ENCODE results near the gene STX17.

Gene STX17

GRCh38 chr9:99911600-99911999 is 5.1 kb downstream of the STX17 start:
- DNase-seq: no peak

- no peak for DNase-seq
These were observed 10.2 kb downstream of the STX17 start for GRCh38 chr9:99916650-99917049.

- DNase-seq: no peak
These were observed 11.7 kb downstream of the STX17 start for GRCh38 chr9:99918134-99918533.

- DNase-seq: no peak
These were observed 13.5 kb downstream of the STX17 start for GRCh38 chr9:99919930-99920329.

- DNase-seq: no peak
These were observed 15.6 kb downstream of the STX17 start for GRCh38 chr9:99921875-99922710.

GRCh38 chr9:99922711-99923030 is 16.2 kb downstream of the STX17 start:
- no peak for DNase-seq

GRCh38 chr9:99925541-99925940 is 19.1 kb downstream of the STX17 start:
- DNase-seq: no peak

GRCh38 chr9:99929652-99930051 is 23.2 kb downstream of the STX17 start:
- no peak for DNase-seq

GRCh38 chr9:99931155-99931840 is 24.8 kb downstream of the STX17 start:
- DNase-seq: no peak

- no peak for DNase-seq
These were observed 30.6 kb downstream of the STX17 start for GRCh38 chr9:99936947-99937587.

- DNase-seq: no peak
These were observed 40.9 kb downstream of the STX17 start for GRCh38 chr9:99947395-99947794.

- no peak for DNase-seq
These were observed 42.0 kb downstream of the STX17 start for GRCh38 chr9:99948482-99948881.

- no peak for DNase-seq
These were observed 42.4 kb downstream of the STX17 start for GRCh38 chr9:99948896-99949295.

GRCh38 chr9:99953861-99954507 is 47.5 kb downstream of the STX17 start:
- DNase-seq: no peak

GRCh38 chr9:99954819-99955218 is 48.4 kb downstream of the STX17 start:
- DNase-seq: no peak

- no peak for DNase-seq
These were observed 49.2 kb downstream of the STX17 start for GRCh38 chr9:99955606-99956005.

- DNase-seq: no peak
These were observed 56.3 kb downstream of the STX17 start for GRCh38 chr9:99962680-99963261.

- DNase-seq: no peak
These were observed 57.9 kb downstream of the STX17 start for GRCh38 chr9:99964336-99964735.

- no peak for DNase-seq
These were observed 59.5 kb downstream of the STX17 start for GRCh38 chr9:99966001-99966400.

- DNase-seq: no peak
These were observed 60.3 kb downstream of the STX17 start for GRCh38 chr9:99966716-99967115.

GRCh38 chr9:99967457-99967856 is 61.0 kb downstream of the STX17 start:
- DNase-seq: no peak

- DNase-seq: no peak
These were observed 64.0 kb downstream of the STX17 start for GRCh38 chr9:99970481-99970880.

GRCh38 chr9:99971410-99971809 is 65.0 kb downstream of the STX17 start:
- no peak for DNase-seq
